ENCODE results near the gene JAG1. TPM values are rescaled to one million over a fixed set of nuclear protein-coding genes. Genes with fewer than 3 reads are reported as not detected.

The JAG1 gene
- total RNA-seq, 1 experiment from 2014 or later: 89.6 TPM

- no peak for DNase-seq (ENCODE audit: low read depth, low spot score)
- in situ Hi-C loops (cut with HindIII; ENCODE audit: low pct_unique_long_range_greater_than_20kb, low sequenced_read_pairs): no loop called here
Observed at GRCh38 chr20:10660661-10661060, 13.1 kb downstream of the JAG1 start.

GRCh38 chr20:10659651-10660601 is 13.9 kb downstream of the JAG1 start:
- no peak for DNase-seq (ENCODE audit: low read depth, low spot score)
- in situ Hi-C loops (cut with HindIII; ENCODE audit: low pct_unique_long_range_greater_than_20kb, low sequenced_read_pairs): no loop called here

- DNase-seq (ENCODE audit: low read depth, low spot score): peak; percentile 88
- in situ Hi-C loops (cut with HindIII; ENCODE audit: low pct_unique_long_range_greater_than_20kb, low sequenced_read_pairs): no loop called here
Observed at GRCh38 chr20:10658876-10659632, 14.7 kb downstream of the JAG1 start.

- in situ Hi-C loops (cut with HindIII; ENCODE audit: low pct_unique_long_range_greater_than_20kb, low sequenced_read_pairs): no loop called here
- no peak for DNase-seq (ENCODE audit: low read depth, low spot score)
Observed at GRCh38 chr20:10658051-10658823, 15.6 kb downstream of the JAG1 start.

DNA sequence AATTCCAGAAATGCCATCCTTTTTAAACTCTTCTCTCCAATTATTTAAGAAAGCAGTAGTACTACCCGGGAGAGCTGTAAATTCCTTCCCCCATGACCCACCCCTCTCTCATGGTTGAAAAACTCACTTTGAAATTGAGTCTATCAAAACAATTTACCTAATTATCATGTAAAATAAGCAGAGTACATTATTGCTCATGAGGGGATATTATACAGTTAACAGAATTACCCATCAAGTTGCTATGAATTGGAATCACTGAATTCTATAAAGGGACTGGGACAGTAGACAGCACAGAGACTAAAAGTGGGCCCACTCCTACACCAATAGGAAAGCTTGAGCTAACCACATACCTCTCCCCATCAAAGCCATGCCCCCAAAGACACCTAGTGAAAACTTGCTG is 16.3 kb downstream of the JAG1 start:
- DNase-seq (ENCODE audit: low read depth, low spot score): no peak

DNA sequence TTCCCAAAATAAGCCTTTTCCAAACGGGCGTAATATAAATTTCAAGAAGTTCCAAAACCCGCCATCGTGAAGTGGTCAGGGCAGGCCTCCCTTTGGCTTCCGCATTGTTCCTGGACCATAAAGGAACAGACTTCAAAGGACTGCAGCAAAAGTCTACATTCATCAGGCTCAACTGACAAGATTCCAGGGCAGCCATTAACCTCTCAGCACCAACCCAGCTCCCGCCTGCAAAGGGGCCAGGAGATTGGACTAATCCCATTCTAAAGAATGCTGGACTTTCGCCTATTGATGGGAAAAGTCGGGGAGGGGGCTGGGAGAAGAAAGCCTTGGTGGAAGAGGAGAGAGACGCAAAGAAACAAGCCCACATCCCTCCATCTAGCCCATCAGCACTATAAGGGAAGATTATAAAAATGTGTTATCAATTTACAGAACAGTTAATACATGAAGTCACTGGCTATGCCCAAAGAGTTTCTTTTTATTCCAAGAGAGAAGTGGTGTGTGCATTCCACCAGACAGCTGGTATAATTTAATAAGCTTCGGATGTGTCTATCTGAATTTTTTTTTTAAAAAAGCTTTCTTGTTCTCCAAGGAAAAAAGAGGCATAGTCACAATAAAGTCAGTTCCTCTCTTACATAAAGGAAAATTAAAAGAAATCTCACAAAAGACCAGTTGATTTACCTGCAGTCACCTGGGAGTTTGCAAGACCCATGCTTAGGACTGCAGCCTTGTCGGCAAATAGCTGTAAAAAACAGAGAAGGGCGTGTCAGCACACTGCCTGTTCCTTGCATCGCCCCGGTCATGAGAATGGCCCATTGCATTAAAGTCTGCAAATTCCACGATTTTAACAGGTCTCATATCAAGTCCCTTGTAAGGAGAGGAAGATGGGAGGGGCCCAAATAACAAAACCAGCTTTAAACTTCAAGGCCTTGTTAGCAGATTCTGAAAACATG is 17.8 kb downstream of the JAG1 start:
- in situ Hi-C loops (cut with HindIII; ENCODE audit: low pct_unique_long_range_greater_than_20kb, low sequenced_read_pairs): no loop called here
- DNase-seq (ENCODE audit: low read depth, low spot score): no peak

More for the DNA sequence above, 16.3 kb downstream of the JAG1 start:
- in situ Hi-C loops (cut with HindIII; ENCODE audit: low pct_unique_long_range_greater_than_20kb, low sequenced_read_pairs): no loop called here

GRCh38 chr20:10654630-10655029 is 19.2 kb downstream of the JAG1 start:
- in situ Hi-C loops (cut with HindIII; ENCODE audit: low pct_unique_long_range_greater_than_20kb, low sequenced_read_pairs): no loop called here
- no peak for DNase-seq (ENCODE audit: low read depth, low spot score)

- no peak for DNase-seq (ENCODE audit: low read depth, low spot score)
- in situ Hi-C loops (cut with HindIII; ENCODE audit: low pct_unique_long_range_greater_than_20kb, low sequenced_read_pairs): no loop called here
Observed at GRCh38 chr20:10654250-10654610, 19.6 kb downstream of the JAG1 start.

GRCh38 chr20:10653599-10654249 is 20.1 kb downstream of the JAG1 start:
- in situ Hi-C loops (cut with HindIII; ENCODE audit: low pct_unique_long_range_greater_than_20kb, low sequenced_read_pairs): no loop called here

GRCh38 chr20:10652660-10653261 is 21.0 kb downstream of the JAG1 start:
- no peak for DNase-seq (ENCODE audit: low read depth, low spot score)
- in situ Hi-C loops (cut with HindIII; ENCODE audit: low pct_unique_long_range_greater_than_20kb, low sequenced_read_pairs): no loop called here

More at GRCh38 chr20:10653599-10654249, 20.1 kb downstream of the JAG1 start:
- no peak for DNase-seq (ENCODE audit: low read depth, low spot score)

DNA sequence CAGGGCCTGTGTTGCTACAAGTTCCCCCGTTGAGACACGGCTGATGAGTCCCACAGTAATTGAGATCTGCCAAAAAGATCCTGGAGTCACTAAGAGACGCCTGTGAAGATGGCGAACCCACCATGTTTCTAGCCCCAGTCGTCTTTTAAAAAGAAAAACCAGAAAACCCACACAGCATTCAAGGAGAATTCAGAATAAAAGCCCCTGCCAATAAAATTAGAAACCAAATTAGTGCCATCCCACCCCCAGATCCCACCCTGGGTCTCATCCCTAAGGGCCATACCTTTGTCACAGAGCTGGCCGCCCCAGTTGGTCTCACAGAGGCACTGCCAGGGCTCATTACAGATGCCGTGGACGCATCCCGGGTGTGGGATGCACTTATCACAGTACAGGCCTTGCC is 21.6 kb downstream of the JAG1 start:
- DNase-seq (ENCODE audit: low read depth, low spot score): no peak
- in situ Hi-C loops (cut with HindIII; ENCODE audit: low pct_unique_long_range_greater_than_20kb, low sequenced_read_pairs): no loop called here

DNA sequence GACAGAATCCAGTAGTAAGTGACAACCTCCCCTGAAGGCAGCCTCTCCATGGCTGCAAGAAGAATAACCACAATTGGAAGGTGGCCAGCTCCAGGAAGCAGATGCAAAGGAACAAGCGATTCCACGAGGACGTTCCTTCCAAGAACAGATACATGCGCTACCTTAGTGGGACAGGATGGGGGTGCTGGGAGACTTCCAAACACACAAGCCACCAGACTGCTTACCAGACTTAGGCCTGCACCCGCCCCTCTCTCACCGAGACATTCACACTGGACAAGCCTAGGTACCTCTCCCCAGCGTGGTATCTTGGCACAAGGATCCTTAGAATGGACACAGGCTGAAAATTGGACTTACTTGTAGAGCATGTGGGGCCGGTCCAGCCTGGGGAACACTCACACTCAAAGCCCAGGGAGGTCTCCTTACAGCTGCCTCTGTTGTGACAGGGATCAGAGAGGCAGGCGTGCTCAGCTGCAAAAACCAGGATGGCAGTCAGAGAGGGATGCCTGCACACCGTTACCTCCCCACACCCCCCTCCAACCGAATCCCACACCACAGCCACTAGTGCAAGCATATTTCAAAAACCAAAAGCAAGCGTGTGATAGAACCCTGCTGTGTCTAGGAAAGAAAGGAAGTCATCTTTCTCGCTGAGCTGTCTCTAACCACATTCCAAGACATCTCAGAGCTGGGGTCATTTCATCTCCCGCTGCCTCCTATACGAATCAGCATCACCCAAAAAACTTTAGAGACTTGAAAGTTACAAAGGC is 22.4 kb downstream of the JAG1 start:
- DNase-seq (ENCODE audit: low read depth, low spot score): no peak
- in situ Hi-C loops (cut with HindIII; ENCODE audit: low pct_unique_long_range_greater_than_20kb, low sequenced_read_pairs): no loop called here

- DNase-seq (ENCODE audit: low read depth, low spot score): no peak
- in situ Hi-C loops (cut with HindIII; ENCODE audit: low pct_unique_long_range_greater_than_20kb, low sequenced_read_pairs): no loop called here
Observed at GRCh38 chr20:10649797-10650160, 24.0 kb downstream of the JAG1 start.

- in situ Hi-C loops (cut with HindIII; ENCODE audit: low pct_unique_long_range_greater_than_20kb, low sequenced_read_pairs): no loop called here
- DNase-seq (ENCODE audit: low read depth, low spot score): no peak
Observed at GRCh38 chr20:10649080-10649796, 24.6 kb downstream of the JAG1 start.

GRCh38 chr20:10648651-10649050 is 25.1 kb downstream of the JAG1 start:
- no peak for DNase-seq (ENCODE audit: low read depth, low spot score)
- in situ Hi-C loops (cut with HindIII; ENCODE audit: low pct_unique_long_range_greater_than_20kb, low sequenced_read_pairs): no loop called here

All from SK-MEL-5 (cell line).